GM19452 (cell line): ENCODE data around the gene FAM83C.
"Not testable (repeated sequence)": the region's sequence is repeated elsewhere in the genome, so short reads cannot be mapped to it uniquely, and the experiment has no call there.

Experiments
- ATAC-seq: cut with Tn5 transposase; IDR thresholded peaks from one replicate; pipeline ENCODE4 v1.9.1; 2021; ENCODE audit not compliant: unreplicated experiment

The FAM83C gene

DNA sequence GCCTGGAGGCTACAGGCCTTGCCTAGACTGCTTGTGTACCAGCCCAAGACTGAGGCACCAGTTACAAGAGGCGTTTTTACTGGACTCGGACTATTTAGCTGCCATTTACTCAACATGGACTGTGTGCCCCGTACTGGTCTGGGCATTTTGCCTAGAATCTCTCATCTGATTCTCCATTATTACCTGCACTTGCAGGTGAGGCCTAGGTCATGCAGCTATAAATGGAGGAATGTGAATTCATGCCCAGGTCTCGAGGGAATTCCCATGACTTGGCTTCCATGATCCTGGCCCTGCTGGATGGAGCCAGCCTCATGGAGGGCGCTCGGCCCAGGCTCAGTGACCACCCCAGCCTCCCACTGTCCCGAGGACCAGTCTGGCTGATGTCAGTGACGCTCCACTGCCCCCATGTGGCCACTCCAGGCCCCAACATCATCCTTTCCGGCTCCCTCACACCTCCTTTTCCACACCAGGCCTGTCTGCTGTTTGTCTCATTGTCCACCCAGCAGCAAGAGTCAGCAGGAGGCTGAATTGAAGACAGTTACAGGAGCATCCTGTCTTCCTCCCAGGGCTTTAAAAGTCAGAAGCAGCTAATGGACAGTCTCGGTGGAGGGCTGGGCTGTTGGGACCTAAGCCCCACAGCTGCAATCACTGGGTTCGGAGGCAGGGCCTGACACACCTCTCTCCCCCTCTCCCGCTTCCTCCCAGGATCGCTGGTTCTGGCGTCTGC, 23.0 kb downstream of the FAM83C start:
- ATAC-seq: no peak

DNA sequence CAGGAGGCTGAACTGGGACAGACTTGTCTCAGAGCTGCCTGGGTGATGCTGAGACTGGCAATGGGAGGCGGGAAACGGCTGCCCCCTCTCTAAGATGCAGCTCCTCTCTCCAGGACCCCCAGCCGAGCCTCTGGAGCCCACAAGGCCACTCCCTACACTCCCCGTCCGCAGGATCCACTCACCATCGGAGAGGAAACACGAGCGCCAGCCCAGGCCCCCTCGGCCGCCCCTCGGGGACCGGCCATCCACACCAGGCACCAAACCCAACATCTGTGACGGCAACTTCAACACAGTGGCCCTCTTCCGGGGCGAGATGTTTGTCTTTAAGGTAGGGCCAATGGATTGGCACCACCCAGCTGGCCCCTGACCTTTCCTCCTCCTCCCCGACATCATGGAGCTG, 25.1 kb downstream of the FAM83C start:
- no peak for ATAC-seq

DNA sequence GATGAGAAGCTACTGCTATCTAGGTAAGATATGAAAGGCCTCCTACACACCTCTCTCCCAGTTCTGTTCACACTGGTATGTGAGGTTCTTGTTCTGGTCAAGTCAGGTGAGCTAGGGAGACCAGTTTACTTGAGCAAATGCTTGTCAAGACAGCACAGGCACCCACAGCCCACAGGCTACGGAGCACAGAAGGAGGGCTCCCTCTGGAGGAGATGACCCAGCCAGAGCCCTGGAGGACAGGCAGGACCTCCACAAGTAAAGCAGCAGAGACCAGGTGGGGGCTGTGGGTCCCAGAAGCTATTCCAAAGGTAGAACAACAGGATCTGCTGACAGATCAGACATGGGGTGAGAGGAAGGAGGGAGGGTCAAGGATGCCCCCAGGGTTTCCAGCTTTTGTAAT, 27.5 kb downstream of the FAM83C start:
- no peak for ATAC-seq

DNA sequence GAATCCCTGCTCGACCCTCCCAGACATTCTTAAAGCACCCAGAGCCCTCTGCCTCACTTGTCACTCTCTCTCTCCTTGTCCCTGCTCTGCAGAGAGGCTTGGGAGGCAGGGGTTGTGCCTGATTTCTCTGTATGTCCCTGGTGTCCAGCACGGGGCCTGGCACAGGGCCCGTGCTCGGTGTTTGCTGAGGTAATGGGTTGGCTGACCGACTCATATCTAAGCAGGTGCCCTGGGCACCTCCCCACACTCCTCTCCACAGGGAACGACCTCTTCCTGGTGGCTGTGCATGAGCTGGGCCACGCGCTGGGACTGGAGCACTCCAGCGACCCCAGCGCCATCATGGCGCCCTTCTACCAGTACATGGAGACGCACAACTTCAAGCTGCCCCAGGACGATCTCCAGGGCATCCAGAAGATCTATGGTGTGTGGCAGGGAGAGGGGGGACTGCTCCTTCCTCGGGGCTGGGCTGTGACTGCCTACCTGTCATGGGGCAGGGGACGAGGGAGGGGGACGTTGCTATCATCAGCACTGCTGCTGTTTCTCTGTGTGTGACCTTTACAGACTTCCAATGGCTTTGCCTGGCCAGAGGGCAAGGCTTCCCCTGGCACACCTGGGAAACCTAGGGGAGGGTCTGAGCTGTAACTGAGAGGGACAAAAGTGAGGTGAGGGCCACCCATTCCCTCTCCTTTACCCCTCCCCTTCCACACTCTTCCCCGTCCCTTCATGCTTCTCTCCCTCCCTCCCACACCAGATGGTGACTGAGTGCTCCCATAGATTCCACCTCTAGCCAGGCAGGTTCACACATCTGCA, 28.5 kb downstream of the FAM83C start:
- no peak for ATAC-seq

DNA sequence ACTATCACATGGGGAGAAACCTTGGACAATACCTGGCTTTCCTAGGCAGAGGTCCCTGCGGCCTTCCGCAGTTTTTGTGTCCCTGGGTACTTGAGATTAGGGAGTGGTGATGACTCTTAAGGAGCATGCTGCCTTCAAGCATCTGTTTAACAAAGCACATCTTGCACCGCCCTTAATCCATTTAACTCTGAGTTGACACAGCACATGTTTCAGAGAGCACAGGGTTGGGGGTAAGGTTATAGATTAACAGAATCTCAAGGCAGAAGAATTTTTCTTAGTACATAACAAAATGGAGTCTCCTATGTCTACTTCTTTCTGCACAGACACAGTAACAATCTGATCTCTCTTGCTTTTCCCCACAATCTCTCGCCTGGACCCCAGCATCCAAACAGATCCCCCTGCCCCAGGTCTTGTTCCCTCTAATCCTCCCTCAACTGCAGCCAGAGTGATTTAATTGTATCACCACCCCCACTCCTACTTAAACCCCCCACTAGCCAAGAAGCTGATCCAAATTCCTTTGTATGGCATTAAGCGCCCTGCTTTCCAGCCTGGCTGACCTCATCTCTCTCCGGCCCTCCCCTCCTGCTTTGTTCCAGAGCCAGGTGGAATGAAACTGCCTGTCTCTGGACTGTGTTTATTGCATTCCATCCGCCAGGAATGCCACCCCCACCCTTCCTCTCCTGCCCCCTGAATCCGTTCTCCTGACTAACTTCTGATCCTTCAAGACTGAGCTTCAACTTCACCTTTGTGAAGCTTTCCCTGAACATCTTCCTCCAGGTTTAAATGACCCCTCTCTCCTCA, 29.3 kb downstream of the FAM83C start:
- ATAC-seq: not testable (repeated sequence)

DNA sequence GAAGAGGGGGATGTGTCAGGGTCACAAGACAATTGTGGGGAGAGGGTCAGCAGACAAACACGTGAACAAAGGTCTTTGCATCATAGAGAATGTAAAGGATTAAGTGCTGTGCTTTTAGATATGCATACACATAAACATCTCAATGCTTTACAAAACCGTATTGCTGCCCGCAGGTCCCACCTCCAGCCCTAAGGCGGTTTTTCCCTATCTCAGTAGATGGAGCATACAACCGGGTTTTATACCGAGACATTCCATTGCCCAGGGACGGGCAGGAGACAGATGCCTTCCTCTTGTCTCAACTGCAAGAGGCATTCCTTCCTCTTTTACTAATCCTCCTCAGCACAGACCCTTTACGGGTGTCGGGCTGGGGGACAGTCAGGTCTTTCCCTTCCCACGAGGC, 29.9 kb downstream of the FAM83C start:
- not testable (repeated sequence) for ATAC-seq

DNA sequence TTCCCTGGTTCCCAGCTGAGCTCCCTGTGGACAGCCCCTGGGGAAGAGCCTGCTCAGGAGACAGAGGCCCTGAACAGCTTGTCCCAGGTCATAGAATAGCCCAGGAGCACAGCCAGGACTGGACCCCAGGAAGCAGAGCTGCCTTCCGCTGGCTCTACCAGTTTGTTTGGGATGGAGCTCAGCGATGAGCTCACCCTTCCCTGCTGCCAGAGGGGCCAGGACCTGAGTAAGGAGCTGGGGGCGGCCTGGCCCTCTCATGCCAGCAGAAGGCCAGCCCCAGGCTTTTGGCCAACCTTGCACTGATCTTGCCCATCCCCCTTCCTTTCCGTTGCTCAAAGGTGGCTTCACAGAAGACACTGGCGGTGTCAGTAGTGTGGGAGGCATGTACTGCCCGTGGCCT, 31.8 kb downstream of the FAM83C start:
- no peak for ATAC-seq

DNA sequence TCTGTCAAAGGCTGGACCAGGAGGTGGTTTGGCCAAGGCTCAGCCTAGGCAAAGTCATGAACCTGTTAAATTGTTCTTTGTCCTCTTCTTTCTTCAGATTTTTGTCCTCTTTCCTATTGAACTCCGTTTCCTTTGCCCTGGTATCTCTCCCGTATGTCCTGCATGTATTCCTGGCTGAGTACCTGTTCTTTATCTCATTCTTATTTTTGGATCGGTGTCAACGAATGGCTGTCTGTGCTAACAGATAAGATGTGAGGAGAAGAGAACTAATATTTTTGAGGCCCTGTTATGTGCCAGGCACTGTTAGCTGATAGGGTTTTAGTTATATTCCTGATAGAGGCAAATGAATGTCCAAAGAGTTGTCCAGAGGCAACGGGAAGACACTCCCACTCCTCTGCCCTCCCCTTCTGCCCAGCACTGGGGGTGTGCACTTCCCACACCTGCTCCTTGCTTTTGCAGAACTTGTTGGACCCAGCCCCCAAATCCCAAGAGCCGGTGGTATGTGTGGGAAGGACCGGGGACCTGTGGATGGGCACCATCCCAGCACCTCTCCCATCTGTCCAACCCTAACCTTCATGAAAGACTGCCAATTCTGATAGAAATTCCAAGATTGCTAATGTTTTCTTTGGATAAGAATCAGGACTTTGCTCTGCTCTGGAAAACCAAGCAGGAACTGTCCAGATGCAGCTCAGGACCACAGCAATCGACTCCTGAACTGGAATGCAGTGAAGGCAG, 34.9 kb downstream of the FAM83C start:
- no peak for ATAC-seq

DNA sequence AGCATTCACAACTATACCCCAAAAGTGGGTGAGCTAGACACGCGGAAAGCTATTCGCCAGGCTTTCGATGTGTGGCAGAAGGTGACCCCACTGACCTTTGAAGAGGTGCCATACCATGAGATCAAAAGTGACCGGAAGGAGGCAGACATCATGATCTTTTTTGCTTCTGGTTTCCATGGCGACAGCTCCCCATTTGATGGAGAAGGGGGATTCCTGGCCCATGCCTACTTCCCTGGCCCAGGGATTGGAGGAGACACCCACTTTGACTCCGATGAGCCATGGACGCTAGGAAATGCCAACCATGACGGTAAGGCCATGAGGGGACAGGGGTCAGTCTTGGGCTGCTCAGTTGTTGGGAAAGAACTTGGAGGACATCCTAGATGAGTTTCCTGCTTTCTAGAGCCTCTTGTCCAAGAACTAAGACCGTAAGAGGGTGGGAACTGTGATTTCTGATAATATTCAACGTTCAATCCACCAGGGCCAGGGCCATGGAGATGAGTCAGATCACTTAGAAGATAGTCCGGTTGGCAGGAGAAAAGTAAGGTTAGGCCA, 37.7 kb downstream of the FAM83C start:
- ATAC-seq: no peak

DNA sequence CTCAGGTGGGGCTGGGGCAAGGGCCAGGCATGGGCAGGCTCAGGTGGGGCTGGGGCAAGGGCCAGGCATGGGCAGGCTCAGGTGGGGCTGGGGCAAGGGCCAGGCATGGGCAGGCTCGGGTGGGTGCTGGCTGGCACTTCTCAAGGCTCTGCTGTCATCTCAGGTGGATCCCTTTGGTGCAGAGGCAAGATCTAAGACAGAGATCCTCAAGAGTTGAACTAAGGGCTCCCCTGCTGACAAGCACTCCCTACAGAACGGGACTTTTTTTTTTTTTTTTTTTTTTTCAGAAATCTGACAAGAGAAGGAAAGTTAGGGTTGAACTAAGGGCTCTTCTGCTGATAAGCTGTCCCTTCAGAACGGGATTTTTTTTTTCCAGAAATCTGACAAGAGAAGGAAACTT, 39.2 kb downstream of the FAM83C start:
- no peak for ATAC-seq

DNA sequence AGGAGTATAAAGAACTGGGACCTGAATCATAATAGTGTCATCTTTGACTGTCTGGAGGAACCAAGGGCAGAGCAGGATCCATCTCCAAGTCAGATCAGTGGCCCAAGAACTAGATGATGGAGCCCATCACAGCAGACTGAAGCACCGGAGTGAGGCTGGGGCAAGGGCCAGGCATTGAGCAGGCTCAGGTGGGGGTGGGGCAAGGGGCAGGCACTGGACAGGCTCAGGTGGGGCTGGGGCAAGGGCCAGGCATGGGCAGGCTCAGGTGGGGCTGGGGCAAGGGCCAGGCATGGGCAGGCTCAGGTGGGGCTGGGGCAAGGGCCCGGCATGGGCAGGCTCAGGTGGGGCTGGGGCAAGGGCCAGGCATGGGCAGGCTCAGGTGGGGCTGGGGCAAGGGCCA, 39.6 kb downstream of the FAM83C start:
- ATAC-seq: not testable (repeated sequence)

DNA sequence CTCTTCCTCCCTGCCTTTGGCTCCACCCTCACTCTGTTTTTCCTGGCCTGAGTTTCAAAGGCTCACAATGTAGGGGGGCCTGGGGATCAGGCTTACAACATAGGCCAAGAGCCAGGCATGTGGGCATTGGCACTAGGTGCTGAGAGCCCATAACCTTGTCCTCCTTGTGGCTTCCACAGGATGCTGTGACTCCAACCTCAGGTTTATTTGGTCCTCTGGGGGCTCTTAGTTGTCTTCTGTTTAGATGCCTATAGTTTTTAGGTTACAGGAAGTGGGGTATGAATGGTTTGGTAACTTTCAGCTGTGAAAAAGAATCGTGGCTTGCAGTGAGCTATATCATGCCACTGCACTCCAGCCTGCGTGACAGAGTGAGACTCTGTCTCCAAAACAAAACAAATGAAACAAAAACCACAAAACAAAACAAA, 40.2 kb downstream of the FAM83C start:
- ATAC-seq: peak; percentile 56

DNA sequence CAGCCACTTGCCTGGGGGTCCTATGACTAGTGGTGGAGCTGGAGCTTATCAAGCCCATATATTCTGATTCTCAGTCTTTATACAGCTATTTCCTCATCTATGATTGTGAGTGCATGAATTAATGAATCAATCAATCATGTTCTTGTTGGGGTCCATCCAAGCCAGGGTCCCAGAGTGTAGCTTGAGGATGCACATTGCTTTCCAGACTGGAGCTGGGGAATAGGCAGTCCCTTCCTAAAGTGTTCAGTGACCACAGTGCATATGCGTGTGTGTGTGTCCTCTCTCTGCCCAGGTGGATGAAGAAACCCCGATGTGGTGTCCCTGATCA, 40.6 kb downstream of the FAM83C start:
- no peak for ATAC-seq

DNA sequence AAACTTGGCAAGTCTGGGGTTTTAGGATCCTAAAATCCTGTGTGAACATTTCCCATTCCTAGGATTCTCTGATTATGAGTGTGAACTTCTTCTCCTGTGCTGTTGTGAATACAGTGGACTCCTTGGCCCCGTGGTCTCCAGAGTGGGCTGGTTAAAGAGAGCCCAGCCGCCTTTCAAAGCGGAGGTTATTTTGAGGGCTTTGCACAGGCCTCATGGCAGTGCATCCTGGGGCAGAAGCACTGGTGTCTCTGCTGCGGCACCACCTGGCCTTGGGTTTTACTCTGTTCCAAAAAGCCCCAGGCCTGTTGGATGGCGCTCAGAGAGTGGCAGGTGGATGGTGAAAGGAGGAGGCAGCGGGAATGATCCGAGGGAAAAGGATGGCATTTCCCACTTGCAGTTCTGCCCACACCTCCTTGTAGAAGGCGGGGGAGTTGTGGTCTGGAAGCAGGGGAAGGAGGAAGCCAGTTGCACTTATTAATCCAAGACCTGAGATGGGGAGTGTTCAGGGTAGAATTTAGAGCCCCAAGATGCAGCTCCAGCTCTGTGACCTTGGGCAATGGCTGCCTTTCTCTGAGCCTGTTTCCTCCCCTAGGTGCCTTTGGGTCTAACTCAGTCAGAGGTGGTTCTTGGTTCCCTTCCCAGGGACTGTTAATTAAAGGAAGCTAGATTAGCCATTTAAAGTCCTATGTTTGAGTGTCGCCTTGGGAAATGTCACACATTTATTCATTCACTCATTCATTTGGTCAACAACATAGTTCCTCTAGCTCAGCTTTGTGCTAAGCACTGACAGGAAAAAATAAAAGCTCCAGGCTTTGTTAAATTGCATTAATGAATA, 43.4 kb downstream of the FAM83C start:
- no peak for ATAC-seq

DNA sequence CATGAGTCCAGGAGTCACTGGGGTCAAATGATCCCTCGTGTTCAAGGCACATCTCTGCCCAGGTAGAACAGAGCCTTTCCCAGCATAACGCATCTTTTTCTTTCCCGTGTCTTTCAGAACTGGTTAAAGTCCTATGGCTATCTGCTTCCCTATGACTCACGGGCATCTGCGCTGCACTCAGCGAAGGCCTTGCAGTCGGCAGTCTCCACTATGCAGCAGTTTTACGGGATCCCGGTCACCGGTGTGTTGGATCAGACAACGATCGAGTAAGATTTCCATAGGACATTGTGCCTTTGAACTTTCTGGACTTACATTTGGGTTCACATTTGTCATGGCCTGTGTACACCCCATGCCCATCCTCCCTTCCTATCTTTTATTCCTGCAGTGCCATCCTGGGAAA, 45.5 kb downstream of the FAM83C start:
- ATAC-seq: no peak

DNA sequence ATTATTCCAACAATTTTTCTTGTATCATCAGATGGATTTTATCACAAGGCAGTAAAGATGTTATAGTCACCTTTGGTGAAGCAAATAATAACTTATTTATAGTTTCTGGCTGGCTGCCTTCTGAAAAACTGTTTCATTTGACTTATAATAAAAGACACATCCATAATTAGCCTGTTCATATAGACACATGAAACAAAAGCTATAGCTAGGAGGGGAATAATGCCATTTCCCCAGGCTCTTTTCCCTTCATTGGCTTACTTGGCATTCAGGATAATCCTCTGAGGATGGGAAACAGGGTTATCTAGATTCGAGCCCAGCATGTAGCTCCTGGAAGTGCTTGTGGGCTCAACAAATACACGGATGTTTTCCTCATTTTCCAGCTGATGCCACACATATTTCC, 48.2 kb downstream of the FAM83C start:
- ATAC-seq: no peak

DNA sequence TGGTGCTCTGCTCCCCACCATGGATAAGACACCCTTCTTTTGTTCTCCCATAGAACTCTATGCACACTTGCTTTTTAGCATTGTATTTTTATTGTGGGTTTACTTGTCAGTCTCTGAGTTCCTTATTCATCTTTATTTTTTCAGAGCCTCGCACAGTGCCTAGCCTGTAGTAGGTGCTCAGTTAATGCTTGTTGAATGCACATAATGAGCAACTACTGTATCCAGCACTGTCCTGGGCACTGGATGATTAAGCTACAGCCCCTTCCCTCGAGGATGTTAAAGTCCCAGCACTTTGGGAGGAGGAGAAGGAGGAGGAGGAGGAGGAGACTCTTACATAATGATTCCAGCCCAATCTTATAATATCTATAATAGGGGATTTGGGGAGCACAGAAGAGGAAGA, 48.9 kb downstream of the FAM83C start:
- ATAC-seq: no peak

DNA sequence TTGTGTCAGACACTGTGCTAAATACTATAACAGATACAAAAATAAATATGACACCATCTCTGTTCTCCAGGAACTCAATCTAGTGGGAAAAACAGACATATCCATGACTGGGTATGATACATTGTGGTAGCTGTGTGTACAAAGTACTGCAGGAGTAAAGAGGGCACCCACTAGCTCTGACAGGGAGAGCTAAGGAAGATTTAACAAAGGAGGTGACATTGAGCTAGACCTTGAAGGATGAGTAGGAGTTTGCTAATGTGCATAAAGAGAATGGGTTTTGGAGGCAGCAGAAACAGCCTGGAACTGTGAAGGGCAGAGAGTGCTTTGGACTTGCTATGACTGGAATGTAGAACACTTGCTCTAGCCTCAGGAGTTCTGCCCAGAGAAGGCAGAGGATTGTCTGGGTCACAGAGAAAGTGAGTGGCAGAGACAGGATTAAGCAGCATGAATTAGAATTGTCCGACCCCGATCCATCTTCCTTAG, 51.4 kb downstream of the FAM83C start:
- ATAC-seq: no peak

DNA sequence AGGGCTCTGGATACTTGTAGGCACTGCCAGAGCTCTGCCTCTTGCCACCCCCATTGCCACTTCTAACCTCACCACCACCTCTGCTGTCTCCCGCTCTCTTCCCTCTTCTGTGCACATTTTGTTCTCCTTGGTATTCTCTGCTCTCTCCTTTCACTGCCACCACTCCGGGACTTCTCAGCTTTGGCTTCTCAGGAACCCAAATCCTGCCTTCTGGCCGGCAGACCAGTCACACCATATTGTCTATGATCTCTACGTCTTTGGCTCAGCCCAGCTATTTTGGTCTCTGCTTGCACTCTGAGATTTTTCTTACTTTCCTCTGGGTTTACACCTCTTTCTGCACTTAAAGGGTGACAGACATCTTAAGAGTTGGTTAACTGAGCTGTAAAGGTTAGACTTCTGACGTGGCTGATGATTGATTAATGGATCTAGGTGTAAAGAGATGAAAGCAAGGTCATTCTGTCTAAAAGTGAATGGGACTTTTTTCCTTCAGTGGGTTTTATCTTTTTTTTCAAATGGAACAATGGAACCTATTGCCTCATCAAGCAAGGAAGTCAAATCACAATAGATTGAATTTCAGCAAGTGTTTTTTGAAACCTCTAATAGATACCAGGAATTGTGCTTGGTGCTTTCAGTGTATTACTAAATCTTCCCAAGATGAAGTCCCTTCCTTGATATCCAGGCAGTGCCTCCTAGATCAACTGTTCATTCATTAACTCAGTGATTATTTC, 52.0 kb downstream of the FAM83C start:
- ATAC-seq: no peak
